ENCODE results near the gene TMEM63C. TPM values are rescaled to one million over a fixed set of nuclear protein-coding genes. Genes with fewer than 3 reads are reported as not detected.

Gene TMEM63C
- total RNA-seq, 1 donor from 2014 or later = 1.6 TPM

DNA sequence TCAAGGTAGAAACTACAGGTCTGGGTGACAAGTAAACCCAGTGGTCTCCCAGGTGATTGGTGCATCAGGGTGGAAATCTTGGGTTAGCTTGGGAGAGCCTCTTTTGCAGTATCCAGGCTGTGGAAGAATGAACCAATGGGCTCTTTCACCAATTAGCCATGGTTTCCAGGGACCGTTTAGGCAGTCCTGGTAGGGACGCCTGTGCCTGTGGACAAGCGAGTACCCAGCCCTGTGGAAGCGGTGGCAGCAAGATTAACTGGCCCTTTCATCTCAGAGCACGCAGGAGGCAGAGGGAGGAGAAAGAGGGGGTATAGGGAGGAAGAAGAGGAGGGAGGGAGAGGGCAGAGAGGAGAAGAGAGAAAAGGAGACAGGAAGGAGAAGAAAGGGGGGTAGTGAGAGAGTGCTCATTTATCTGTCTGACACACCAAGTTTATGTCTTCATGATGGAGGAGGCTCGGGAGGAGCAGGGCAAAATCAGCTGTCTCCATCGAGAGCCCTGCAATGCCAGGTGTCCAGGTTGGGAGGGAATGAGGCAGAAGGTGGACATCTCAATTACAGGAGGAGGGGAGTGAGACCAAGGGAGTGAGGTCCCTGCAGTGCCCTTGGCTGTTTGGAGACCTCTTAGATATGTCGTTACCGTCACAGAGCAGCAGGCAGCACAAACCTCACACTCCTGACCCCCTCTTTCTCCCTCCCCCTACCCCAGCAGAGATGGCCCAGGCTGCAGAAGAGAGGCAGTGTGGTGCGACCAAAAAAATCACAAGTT lies 35.4 kb upstream of the TMEM63C start:
- Mint-ChIP-seq H3K9me3 (no peaks in the 10 kb centered on the region), H3K27me3 (ENCODE audit: insufficient read depth) (peaks cover 56% of the 10 kb centered on the region), H3K27ac (no peak overlapping the region)

GRCh38 chr14:77148510-77149231 lies 32.9 kb upstream of the TMEM63C start:
- H3K36me3 Mint-ChIP-seq (ENCODE audit: low read depth) = no peaks in the 10 kb centered on the region
- intact Hi-C loops (cut with micrococcal nuclease) = no loop called here
- no peak overlapping the region for H3K27ac Mint-ChIP-seq
- peaks cover 38% of the 10 kb centered on the region for H3K27me3 Mint-ChIP-seq (ENCODE audit: insufficient read depth)
- no peak for DNase-seq (ENCODE audit: low spot score)
- no peaks in the 10 kb centered on the region for H3K9me3 Mint-ChIP-seq
- H3K4me1 Mint-ChIP-seq (ENCODE audit: low read depth) = no peaks in the 10 kb centered on the region
- no peak overlapping the region for H3K4me3 Mint-ChIP-seq

More for the DNA sequence above, 35.4 kb upstream of the TMEM63C start:
- no peak for DNase-seq (ENCODE audit: low spot score)
- H3K36me3 Mint-ChIP-seq (ENCODE audit: low read depth) = no peaks in the 10 kb centered on the region
- no peak overlapping the region for H3K4me3 Mint-ChIP-seq
- intact Hi-C loops (cut with micrococcal nuclease) = no loop called here
- peaks cover 5% of the 10 kb centered on the region for H3K4me1 Mint-ChIP-seq (ENCODE audit: low read depth)

DNA sequence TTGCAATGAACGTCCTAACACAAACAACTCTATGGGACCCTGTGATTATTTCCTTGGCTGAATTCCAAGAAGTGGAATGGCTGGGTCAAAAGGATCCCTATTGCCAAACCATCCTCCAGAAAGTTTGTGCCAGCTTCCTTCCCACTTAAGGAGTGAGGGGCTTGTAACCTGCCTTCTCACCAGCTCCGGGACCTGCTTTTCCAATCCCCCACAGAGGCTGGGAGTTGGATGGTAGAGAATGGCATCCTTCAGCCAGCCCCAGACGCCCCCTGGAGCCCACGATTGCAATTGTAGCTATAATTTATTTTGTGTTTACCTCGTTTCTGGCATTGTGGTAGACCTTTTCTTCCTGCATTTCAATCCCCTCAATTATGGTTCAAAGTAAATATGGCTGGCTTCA lies 30.4 kb upstream of the TMEM63C start:
- no peaks in the 10 kb centered on the region for H3K4me1 Mint-ChIP-seq (ENCODE audit: low read depth)
- H3K36me3 Mint-ChIP-seq (ENCODE audit: low read depth) = no peaks in the 10 kb centered on the region
- H3K9me3 Mint-ChIP-seq = no peaks in the 10 kb centered on the region
- peaks cover 23% of the 10 kb centered on the region for H3K27me3 Mint-ChIP-seq (ENCODE audit: insufficient read depth)
- no peak overlapping the region for H3K4me3 Mint-ChIP-seq
- DNase-seq (ENCODE audit: low spot score) = no peak
- H3K27ac Mint-ChIP-seq = no peak overlapping the region
- intact Hi-C loops (cut with micrococcal nuclease) = loop anchor here (1.0 kb wide), 1 partner anchor 279 kb away; no protein-coding TSS in a partner anchor

- Mint-ChIP-seq H3K27ac (no peak overlapping the region), H3K4me1 (ENCODE audit: low read depth) (no peaks in the 10 kb centered on the region), H3K9me3 (no peaks in the 10 kb centered on the region), H3K4me3 (no peak overlapping the region), H3K27me3 (ENCODE audit: insufficient read depth) (peaks cover 20% of the 10 kb centered on the region), H3K36me3 (ENCODE audit: low read depth) (no peaks in the 10 kb centered on the region)
- intact Hi-C loops (cut with micrococcal nuclease) = loop anchor here (1.0 kb wide), 3 partner anchors 61 to 280 kb away; no protein-coding TSS in a partner anchor
- no peak for DNase-seq (ENCODE audit: low spot score)
Observed at GRCh38 chr14:77151918-77152588, 29.5 kb upstream of the TMEM63C start.

DNA sequence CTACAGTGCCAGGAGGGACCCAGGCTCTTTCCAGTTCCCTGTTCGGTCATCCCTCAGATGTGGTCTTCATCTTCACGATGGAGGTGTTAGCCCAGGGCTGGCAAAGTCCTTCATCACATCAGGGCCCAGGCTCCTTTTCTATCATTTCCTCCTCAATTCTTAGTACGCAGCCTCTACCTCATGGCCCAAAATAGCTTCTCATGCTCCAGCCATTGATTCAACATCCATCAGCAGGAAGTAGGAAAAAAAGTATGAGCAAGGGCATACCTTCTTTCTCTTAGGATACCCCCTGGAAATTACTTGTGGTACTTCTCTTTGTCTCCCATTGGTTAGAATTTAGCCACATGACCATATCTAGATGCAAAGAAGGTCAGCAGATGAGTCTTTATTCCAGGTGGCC lies 27.8 kb upstream of the TMEM63C start:
- no peaks in the 10 kb centered on the region for H3K4me1 Mint-ChIP-seq (ENCODE audit: low read depth)
- H3K27me3 Mint-ChIP-seq (ENCODE audit: insufficient read depth) = peaks cover 25% of the 10 kb centered on the region
- DNase-seq (ENCODE audit: low spot score) = no peak
- intact Hi-C loops (cut with micrococcal nuclease) = no loop called here
- no peak overlapping the region for H3K4me3 Mint-ChIP-seq
- no peak overlapping the region for H3K27ac Mint-ChIP-seq
- no peaks in the 10 kb centered on the region for H3K9me3 Mint-ChIP-seq
- no peaks in the 10 kb centered on the region for H3K36me3 Mint-ChIP-seq (ENCODE audit: low read depth)

DNA sequence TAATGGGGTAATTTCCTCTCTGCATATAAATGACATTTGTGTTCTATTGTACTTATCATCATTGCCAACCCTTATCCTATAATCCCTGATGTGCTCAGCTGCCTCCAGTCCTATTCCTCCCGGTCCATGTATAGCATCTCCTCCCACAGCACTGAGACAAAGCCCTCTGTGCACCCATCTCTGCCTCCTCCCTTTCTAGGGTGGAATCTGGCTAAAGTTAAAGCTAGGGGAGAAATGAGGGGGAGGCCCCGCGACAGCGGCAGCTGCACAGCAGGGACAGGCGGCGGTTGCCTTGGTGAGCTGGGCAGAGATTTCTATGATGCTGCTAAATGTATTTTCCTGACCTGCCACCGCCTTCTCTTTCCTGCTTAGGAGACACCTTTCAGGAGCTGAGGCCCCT lies 27.2 kb upstream of the TMEM63C start:
- H3K27me3 Mint-ChIP-seq (ENCODE audit: insufficient read depth) = peaks cover 21% of the 10 kb centered on the region
- no peaks in the 10 kb centered on the region for H3K36me3 Mint-ChIP-seq (ENCODE audit: low read depth)

GRCh38 chr14:77155083-77155482 lies 26.5 kb upstream of the TMEM63C start:
- Mint-ChIP-seq H3K27me3 (ENCODE audit: insufficient read depth) (peaks cover 19% of the 10 kb centered on the region), H3K9me3 (no peaks in the 10 kb centered on the region), H3K27ac (no peak overlapping the region), H3K36me3 (ENCODE audit: low read depth) (no peaks in the 10 kb centered on the region), H3K4me3 (no peak overlapping the region), H3K4me1 (ENCODE audit: low read depth) (no peaks in the 10 kb centered on the region)
- intact Hi-C loops (cut with micrococcal nuclease) = no loop called here
- no peak for DNase-seq (ENCODE audit: low spot score)

More for the DNA sequence above, 27.2 kb upstream of the TMEM63C start:
- intact Hi-C loops (cut with micrococcal nuclease) = no loop called here
- no peaks in the 10 kb centered on the region for H3K9me3 Mint-ChIP-seq
- no peak overlapping the region for H3K27ac Mint-ChIP-seq
- no peak overlapping the region for H3K4me3 Mint-ChIP-seq
- no peak for DNase-seq (ENCODE audit: low spot score)
- no peaks in the 10 kb centered on the region for H3K4me1 Mint-ChIP-seq (ENCODE audit: low read depth)

DNA sequence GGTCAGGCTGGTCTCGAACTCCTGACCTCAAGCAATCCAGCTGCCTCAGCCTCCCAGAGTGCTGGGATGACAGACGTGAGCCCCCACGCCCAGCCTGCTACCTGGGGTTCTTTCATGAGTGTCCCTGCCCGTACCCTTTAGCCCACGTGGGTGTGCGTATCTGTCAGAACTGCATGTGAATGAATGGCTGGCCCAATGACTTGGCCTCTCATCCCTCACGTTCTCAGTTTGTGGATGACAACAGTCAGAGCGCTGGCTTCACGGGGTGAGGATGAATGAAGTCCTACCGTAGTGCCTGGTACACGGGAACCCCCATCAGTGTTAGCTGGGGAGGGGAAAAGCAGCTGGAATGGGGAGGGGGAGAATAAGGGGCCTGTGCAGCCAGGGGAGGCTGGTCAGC lies 23.9 kb upstream of the TMEM63C start:
- Mint-ChIP-seq H3K4me3 (no peak overlapping the region), H3K27me3 (ENCODE audit: insufficient read depth) (peaks cover 19% of the 10 kb centered on the region), H3K4me1 (ENCODE audit: low read depth) (no peaks in the 10 kb centered on the region), H3K9me3 (no peaks in the 10 kb centered on the region), H3K36me3 (ENCODE audit: low read depth) (no peaks in the 10 kb centered on the region), H3K27ac (no peak overlapping the region)
- intact Hi-C loops (cut with micrococcal nuclease) = no loop called here
- DNase-seq (ENCODE audit: low spot score) = no peak

- DNase-seq (ENCODE audit: low spot score) = no peak
- Mint-ChIP-seq H3K27ac (no peak overlapping the region), H3K4me1 (ENCODE audit: low read depth) (no peaks in the 10 kb centered on the region), H3K9me3 (no peaks in the 10 kb centered on the region), H3K36me3 (ENCODE audit: low read depth) (no peaks in the 10 kb centered on the region), H3K4me3 (no peak overlapping the region), H3K27me3 (ENCODE audit: insufficient read depth) (peaks cover 19% of the 10 kb centered on the region)
- intact Hi-C loops (cut with micrococcal nuclease) = no loop called here
Observed at GRCh38 chr14:77158175-77158881, 23.3 kb upstream of the TMEM63C start.

DNA sequence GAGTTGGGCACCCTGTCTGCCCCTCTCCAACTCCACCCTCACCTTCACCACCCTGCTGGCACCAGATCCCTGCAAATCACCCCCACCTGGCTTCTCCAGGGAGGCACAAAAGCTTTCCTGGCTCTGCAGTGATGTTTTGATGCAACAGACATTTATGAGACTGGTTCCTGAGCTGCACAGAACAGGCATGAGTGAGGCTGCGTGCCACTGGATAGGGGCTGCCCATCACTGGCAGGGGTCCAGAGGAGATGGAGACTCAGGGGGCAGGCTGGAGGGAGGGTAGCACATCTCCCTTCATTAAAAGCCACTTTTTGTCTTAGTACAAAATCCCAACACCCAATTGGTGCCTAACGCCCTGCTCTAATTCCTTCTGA lies 22.7 kb upstream of the TMEM63C start:
- H3K4me1 Mint-ChIP-seq (ENCODE audit: low read depth) = no peaks in the 10 kb centered on the region
- no peak overlapping the region for H3K4me3 Mint-ChIP-seq
- no peaks in the 10 kb centered on the region for H3K9me3 Mint-ChIP-seq
- H3K27ac Mint-ChIP-seq = no peak overlapping the region
- H3K36me3 Mint-ChIP-seq (ENCODE audit: low read depth) = no peaks in the 10 kb centered on the region
- H3K27me3 Mint-ChIP-seq (ENCODE audit: insufficient read depth) = peaks cover 17% of the 10 kb centered on the region
- DNase-seq (ENCODE audit: low spot score) = no peak
- intact Hi-C loops (cut with micrococcal nuclease) = no loop called here

GRCh38 chr14:77161011-77161410 lies 20.6 kb upstream of the TMEM63C start:
- Mint-ChIP-seq H3K27me3 (ENCODE audit: insufficient read depth) (peaks cover 19% of the 10 kb centered on the region), H3K4me1 (ENCODE audit: low read depth) (no peaks in the 10 kb centered on the region), H3K4me3 (no peak overlapping the region), H3K27ac (no peak overlapping the region), H3K36me3 (ENCODE audit: low read depth) (no peaks in the 10 kb centered on the region), H3K9me3 (no peaks in the 10 kb centered on the region)
- intact Hi-C loops (cut with micrococcal nuclease) = no loop called here
- no peak for DNase-seq (ENCODE audit: low spot score)

DNA sequence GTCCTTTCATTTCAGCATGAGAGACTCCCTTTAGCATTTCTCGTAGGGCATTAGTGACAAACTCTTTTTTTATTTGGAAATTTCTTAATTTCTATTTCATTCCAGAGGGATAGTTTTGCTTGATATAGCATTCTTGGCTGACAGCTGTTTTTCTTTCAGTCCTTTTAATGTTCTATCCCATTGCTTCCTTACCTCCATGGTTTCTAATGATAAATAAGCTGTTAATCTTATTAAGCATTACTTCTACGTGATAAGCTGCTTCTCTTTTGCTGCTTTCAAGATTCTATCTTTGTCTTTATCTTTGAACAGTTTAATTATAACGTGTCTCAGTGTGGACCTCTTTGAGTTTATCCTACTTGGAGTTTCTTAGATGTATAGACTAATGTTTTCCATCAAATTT lies 11.6 kb upstream of the TMEM63C start:
- H3K4me1 Mint-ChIP-seq (ENCODE audit: low read depth) = no peaks in the 10 kb centered on the region
- no peaks in the 10 kb centered on the region for H3K36me3 Mint-ChIP-seq (ENCODE audit: low read depth)
- H3K9me3 Mint-ChIP-seq = peaks cover 9% of the 10 kb centered on the region
- peaks cover 13% of the 10 kb centered on the region for H3K27me3 Mint-ChIP-seq (ENCODE audit: insufficient read depth)
- no peak overlapping the region for H3K27ac Mint-ChIP-seq
- H3K4me3 Mint-ChIP-seq = no peak overlapping the region
- no peak for DNase-seq (ENCODE audit: low spot score)
- intact Hi-C loops (cut with micrococcal nuclease) = no loop called here

Data from activated T-helper 1 cell treated with anti-CD3 and anti-CD28 coated beads, Interleukin-12 subunit alpha, Interleukin-12 subunit beta, Interleukin-2, Interleukin-4 antibody, amounts not matched to agents 30 ng/mL and 10 ng/mL and 1 ng/mL, durations not matched to agents 14 hours and 24 hours and 36 hours (primary cell).